Measurements from ENCODE around the gene HERPUD2. TPM values are rescaled to one million over a fixed set of nuclear protein-coding genes. Genes with fewer than 3 reads are reported as not detected.
A peak's percentile ranks its signal among the peaks of the same experiment; 100 is the strongest.
"Not testable (repeated sequence)": the region's sequence is repeated elsewhere in the genome, so short reads cannot be mapped to it uniquely, and the experiment has no call there.

HERPUD2 gene
- total RNA-seq, 4 donors from 2014 or later, result 35.2 to 59.8 (median 44.3) TPM

DNA sequence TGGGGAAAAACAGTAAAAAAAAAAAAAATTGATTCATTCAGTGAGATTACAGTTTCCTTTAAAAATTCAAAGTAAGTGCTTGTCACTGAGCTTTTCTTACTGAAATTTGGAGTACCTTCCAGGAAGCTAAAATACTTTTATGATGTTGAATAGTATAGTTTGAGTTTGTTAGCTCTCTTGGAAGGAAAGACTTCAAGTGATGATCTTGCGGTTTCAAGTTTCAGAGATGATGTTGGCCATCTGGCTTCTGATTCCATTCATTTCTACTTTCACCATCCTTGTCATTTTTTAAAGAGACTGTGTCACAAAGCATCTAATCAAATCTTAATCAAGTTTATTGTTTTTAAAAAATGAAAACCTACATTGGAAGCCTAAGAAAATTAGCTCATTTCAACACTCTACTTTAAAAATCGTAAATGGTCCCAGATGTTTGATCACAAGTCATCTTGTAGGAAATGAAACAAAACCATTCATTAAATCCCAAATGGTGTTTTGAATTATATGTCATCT is 4.9 kb upstream of the HERPUD2 start:
- no peak overlapping the region for H3K27ac ChIP-seq
- no peaks in the 10 kb centered on the region for H3K27me3 ChIP-seq
- H3K4me1 ChIP-seq, result peaks cover 8% of the 10 kb centered on the region
- DNase-seq (ENCODE audit: low spot score in 2 of 2), result no peak
- no peak for TF ChIP-seq EP300 (IDR thresholded peaks at IDR 0.05)
- TF ChIP-seq POLR2A (IDR thresholded peaks at IDR 0.05), result no peak
- TF ChIP-seq, protein P1, sequence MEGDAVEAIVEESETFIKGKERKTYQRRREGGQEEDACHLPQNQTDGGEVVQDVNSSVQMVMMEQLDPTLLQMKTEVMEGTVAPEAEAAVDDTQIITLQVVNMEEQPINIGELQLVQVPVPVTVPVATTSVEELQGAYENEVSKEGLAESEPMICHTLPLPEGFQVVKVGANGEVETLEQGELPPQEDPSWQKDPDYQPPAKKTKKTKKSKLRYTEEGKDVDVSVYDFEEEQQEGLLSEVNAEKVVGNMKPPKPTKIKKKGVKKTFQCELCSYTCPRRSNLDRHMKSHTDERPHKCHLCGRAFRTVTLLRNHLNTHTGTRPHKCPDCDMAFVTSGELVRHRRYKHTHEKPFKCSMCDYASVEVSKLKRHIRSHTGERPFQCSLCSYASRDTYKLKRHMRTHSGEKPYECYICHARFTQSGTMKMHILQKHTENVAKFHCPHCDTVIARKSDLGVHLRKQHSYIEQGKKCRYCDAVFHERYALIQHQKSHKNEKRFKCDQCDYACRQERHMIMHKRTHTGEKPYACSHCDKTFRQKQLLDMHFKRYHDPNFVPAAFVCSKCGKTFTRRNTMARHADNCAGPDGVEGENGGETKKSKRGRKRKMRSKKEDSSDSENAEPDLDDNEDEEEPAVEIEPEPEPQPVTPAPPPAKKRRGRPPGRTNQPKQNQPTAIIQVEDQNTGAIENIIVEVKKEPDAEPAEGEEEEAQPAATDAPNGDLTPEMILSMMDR (IDR thresholded peaks at IDR 0.05), result no peak
- no peaks in the 10 kb centered on the region for H3K36me3 ChIP-seq
- WGBS, result 70% methylated on average over 2 of the region's 2 CpGs
- no peak overlapping the region for H3K4me3 ChIP-seq
- H3K9me3 ChIP-seq, result no peaks in the 10 kb centered on the region

DNA sequence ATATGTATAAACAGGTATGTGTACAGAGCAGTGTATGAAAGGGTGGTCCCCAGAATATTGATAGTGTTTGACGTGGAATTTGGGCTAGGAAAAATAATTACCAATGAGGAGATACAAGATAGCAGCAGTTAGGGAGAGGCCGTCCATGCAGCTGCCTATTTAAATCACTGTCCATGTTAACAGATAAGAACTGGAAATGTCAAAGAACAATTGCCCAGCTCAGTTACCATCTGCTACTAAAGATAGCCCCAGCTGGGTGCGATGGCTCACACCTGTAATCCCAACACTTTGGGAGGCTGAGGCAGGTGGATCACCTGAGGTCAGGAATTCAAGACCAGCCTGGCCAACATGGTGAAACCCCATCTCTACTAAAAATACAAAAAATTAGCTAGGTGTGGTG is 3.4 kb upstream of the HERPUD2 start:
- H3K4me3 ChIP-seq; H3K27ac ChIP-seq; H3K27me3 ChIP-seq; H3K9me3 ChIP-seq; H3K36me3 ChIP-seq; DNase-seq (ENCODE audit: low spot score in 2 of 2): not testable (repeated sequence)
- H3K4me1 ChIP-seq, result peaks cover 15% of the 10 kb centered on the region
- WGBS, result 85% methylated on average over 3 of the region's 3 CpGs

DNA sequence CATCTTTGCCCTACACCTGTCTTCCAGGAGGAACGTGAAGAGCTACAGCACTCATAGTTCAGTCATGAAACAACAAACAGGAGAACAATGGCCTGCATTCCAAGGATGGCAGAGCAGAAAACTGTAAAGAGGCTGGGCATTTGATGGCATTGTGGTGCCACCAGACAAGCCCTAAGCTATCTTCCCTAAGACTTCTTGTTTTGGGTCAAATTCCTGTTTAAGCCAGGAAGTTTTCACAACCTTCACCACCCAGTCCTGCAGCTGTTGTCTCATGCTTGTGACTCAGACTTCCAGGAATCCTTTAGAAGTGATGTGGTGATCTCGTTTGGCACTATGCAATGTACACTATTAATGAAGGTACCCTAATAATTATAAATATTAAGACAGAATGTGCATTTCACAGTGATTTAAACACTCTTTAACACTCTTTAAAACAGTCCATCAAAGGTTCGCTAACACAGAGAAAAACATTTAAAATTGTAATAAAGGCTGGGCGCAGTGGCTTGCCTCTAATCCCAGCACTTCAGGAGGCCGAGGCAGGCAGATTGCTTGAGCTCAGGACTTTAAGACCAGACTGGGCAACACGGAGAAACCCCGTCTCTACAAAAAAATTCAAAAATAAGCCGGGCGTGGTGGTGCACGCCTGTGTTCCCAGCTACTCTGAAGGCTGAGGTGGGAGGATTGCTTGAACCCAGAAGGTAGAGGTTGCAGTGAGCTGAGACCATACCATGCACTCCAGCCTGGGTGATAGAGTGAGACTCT is 2.7 kb upstream of the HERPUD2 start:
- Histone ChIP-seq H3K27ac (no peak overlapping the region), H3K36me3 (no peaks in the 10 kb centered on the region), H3K9me3 (no peaks in the 10 kb centered on the region), H3K27me3 (no peaks in the 10 kb centered on the region), H3K4me3 (no peak overlapping the region), H3K4me1 (peaks cover 23% of the 10 kb centered on the region)
- WGBS, result 71% methylated on average over 10 of the region's 10 CpGs
- TF ChIP-seq, protein P1 (IDR thresholded peaks at IDR 0.05), result no peak
- TF ChIP-seq POLR2AphosphoS5 (IDR thresholded peaks at IDR 0.05), result no peak
- no peak for TF ChIP-seq EP300 (IDR thresholded peaks at IDR 0.05)
- no peak for TF ChIP-seq POLR2A (IDR thresholded peaks at IDR 0.05)
- DNase-seq (ENCODE audit: low spot score in 2 of 2), result no peak

DNA sequence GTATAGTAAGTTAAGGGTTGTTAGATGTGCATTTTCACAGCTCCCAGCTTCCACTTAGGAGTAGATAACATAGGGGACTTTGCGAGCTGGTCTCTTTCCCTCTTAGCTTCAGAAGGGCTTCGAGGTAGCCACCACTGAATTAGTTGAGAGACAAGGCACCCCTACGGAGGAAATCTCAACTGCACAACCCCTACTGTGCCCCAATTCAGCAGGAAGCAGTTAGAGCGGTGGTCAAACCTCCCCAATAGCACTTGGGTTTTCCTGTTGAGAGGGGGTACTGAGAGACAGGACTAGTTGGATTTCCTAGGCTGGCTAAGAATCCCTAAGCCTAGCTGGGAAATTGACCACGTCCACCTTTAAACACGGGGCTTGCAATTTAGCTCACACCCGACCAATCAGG is 1.1 kb upstream of the HERPUD2 start:
- Histone ChIP-seq H3K4me3 (peak overlapping the region; percentile 85), H3K9me3 (no peaks in the 10 kb centered on the region), H3K4me1 (peaks cover 39% of the 10 kb centered on the region), H3K36me3 (no peaks in the 10 kb centered on the region), H3K27ac (no peak overlapping the region), H3K27me3 (no peaks in the 10 kb centered on the region)
- TF ChIP-seq, protein P1 (IDR thresholded peaks at IDR 0.05), result no peak
- TF ChIP-seq EP300 (IDR thresholded peaks at IDR 0.05) (no peak), POLR2A (IDR thresholded peaks at IDR 0.05) (no peak)
- 89% methylated on average over 7 of the region's 7 CpGs for WGBS
- DNase-seq (ENCODE audit: low spot score in 2 of 2), result no peak

DNA sequence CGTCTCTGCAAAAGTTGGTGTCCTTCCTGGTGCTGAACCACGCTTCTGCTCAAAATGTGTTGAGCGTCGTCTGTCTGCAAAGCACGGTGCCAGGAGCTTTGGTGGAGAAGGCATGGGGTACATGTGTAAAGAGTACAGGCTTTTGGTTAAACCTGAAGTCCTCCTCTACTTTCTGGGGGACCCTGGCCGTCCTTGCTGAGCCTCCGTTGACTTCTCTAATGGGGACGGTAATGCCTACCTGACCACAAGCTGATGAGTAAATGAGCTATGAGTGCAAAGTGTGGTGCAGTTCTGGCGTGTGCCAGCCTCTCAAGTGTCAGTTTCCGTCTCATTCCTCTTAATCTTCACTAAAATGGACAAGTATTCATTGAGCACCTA is 527 bp upstream of the HERPUD2 start:
- H3K27ac ChIP-seq, result peak overlapping the region; percentile 94
- H3K4me3 ChIP-seq, result peak overlapping the region; percentile 85
- 10% methylated on average over 10 of the region's 10 CpGs for WGBS
- TF ChIP-seq POLR2A (IDR thresholded peaks at IDR 0.05), result no peak
- TF ChIP-seq EP300 (IDR thresholded peaks at IDR 0.05), result no peak
- TF ChIP-seq, protein P1 (IDR thresholded peaks at IDR 0.05), result no peak
- no peak for TF ChIP-seq POLR2AphosphoS5 (IDR thresholded peaks at IDR 0.05)
- no peaks in the 10 kb centered on the region for H3K27me3 ChIP-seq
- H3K4me1 ChIP-seq, result peaks cover 42% of the 10 kb centered on the region
- no peaks in the 10 kb centered on the region for H3K9me3 ChIP-seq
- DNase-seq (ENCODE audit: low spot score in 2 of 2), result no peak
- no peaks in the 10 kb centered on the region for H3K36me3 ChIP-seq

Data from suprapubic skin (tissue), 4 donors.